ENCODE data around the gene GIMAP1.

- TF ChIP-seq CTCF (IDR thresholded peaks at IDR 0.05; ENCODE audit: poor library complexity) (no peak), EZH2phosphoT487 (IDR thresholded peaks at IDR 0.05; ENCODE audit: low read depth, severe bottlenecking, unreplicated experiment) (no peak)
These were observed 53.4 kb downstream of the GIMAP1 start for GRCh38 chr7:150769768-150770167.
